K562 (cell line): ENCODE data around the gene KRTAP5-6. TPM values are rescaled to one million over a fixed set of nuclear protein-coding genes. Genes with fewer than 3 reads are reported as not detected.

Experiments used
- ATAC-seq: fragments of 200-7000 bp; cut with Tn5 transposase; 3 replicates; pipeline ENCODE4 v1.9.1; 2020; ENCODE audit warnings: moderate library complexity
- BruUV-seq: library from RNA; stranded (reverse); fragments of 400-500 nt; replicated peaks from 2 replicates; lab custom pipeline; 2021; lab: Mats Ljungman, UMichigan
- CTCF ChIA-PET: fragments of 300-600 bp; formaldehyde crosslinking; extraction: SDS; loops from one replicate; lab custom pipeline; 2021; ENCODE audit warnings: low intra/inter-chr PET ratio; lab: Yijun Ruan, JAX
- POLR2A ChIA-PET: fragments of 300-600, 350-650 bp; sonication (Branson Sonifier 250); formaldehyde crosslinking; extraction: SDS; loops from one replicate; lab custom pipeline; 2021; ENCODE audit warnings: antibody characterized with exemption, inconsistent platforms; lab: Yijun Ruan, JAX
- DNase-seq, 4 experiments: peaks; one replicate each; pipeline versions ENCODE4 v3.0.0 to v3.0.0-alpha.2; 2011 to 2018; ENCODE audit warnings: low spot score in 3 of 4, mixed read lengths in 3 of 4; ENCODE audit errors: extremely low read depth in 1 of 4
- FAIRE-seq: peaks from 2 replicates; lab custom pipeline; 2011; peaks lifted over from hg19 to GRCh38; lab: Jason Lieb, UNC
- H2AFZ ChIP-seq: 2 replicates; pipeline ENCODE4 v1.6.0; 2011; ENCODE audit warnings: low read depth, low read length, control low read depth, inconsistent platforms
- H3K27ac ChIP-seq: fragments of 200-600 bp; 3 replicates; pipeline ENCODE4 v1.8.0; 2011; ENCODE audit warnings: low read depth, mild to moderate bottlenecking, control low read depth, inconsistent platforms, low read length, moderate library complexity, mixed read lengths; ENCODE audit errors: extremely low read depth
- H3K27me3 ChIP-seq, 2 experiments: fragments of 300-600 bp in 1 of 2; 2 replicates in 1 of 2; 3 replicates in 1 of 2; pipeline versions ENCODE4 v1.6.0 to v1.8.0; 2011; ENCODE audit warnings: inconsistent platforms in 2 of 2, low read length in 2 of 2, mild to moderate bottlenecking in 1 of 2, mixed read lengths in 1 of 2, moderate library complexity in 1 of 2; ENCODE audit not compliant: control insufficient read depth in 2 of 2, insufficient read depth in 2 of 2
- H3K36me3 ChIP-seq: fragments of 300-600 bp; 3 replicates; pipeline ENCODE4 v1.8.0; 2011; ENCODE audit warnings: mild to moderate bottlenecking, low read length, inconsistent platforms; ENCODE audit not compliant: control insufficient read depth, insufficient read depth
- H3K4me1 ChIP-seq, 2 experiments: fragments of 200-600 bp in 1 of 2; replicated peaks in 1 of 2; 2 replicates in 1 of 2; 3 replicates in 1 of 2; pipeline versions ENCODE4 v1.5.1 to v1.8.0; 2011; ENCODE audit warnings: inconsistent platforms in 2 of 2, low read length in 2 of 2, mild to moderate bottlenecking in 1 of 2, mixed read lengths in 1 of 2, moderate library complexity in 1 of 2; ENCODE audit not compliant: control insufficient read depth in 2 of 2, insufficient read depth in 2 of 2
- H3K4me2 ChIP-seq: 2 replicates; pipeline ENCODE4 v1.6.1; 2011; ENCODE audit warnings: low read length, control low read depth, inconsistent platforms, mixed read lengths; ENCODE audit not compliant: insufficient read depth
- H3K4me3 ChIP-seq: fragments of 200-600 bp; sonication (generic), shearing (Covaris generic); 2 replicates; pipeline ENCODE4 v1.5.1; 2016; ENCODE audit warnings: control low read depth, inconsistent platforms
- H3K79me2 ChIP-seq: fragments of 200-600 bp; 3 replicates; pipeline ENCODE4 v1.8.0; 2011; ENCODE audit warnings: low read length, inconsistent platforms; ENCODE audit not compliant: control insufficient read depth, insufficient read depth
- H3K9ac ChIP-seq, 2 experiments: 2 replicates each; pipeline versions ENCODE4 v1.6.0 to v1.6.1; 2011; ENCODE audit warnings: low read depth in 2 of 2, low read length in 2 of 2, control low read depth in 1 of 2, inconsistent platforms in 1 of 2, mild to moderate bottlenecking in 1 of 2, mixed read lengths in 1 of 2; ENCODE audit not compliant: insufficient read depth in 1 of 2
- H3K9me1 ChIP-seq: one replicate; pipeline ENCODE4 v1.6.0; 2011; ENCODE audit warnings: inconsistent platforms, mild to moderate bottlenecking, low read length, moderate library complexity; ENCODE audit not compliant: control insufficient read depth, insufficient read depth
- H3K9me3 ChIP-seq: replicated peaks from 2 replicates; pipeline ENCODE4 v1.5.1; 2011; ENCODE audit warnings: low read depth, low read length, inconsistent platforms; ENCODE audit not compliant: control insufficient read depth, insufficient read depth
- H4K20me1 ChIP-seq: replicated peaks from 2 replicates; pipeline ENCODE4 v1.6.1; 2011; ENCODE audit warnings: low read length, inconsistent platforms, mixed read lengths; ENCODE audit not compliant: control insufficient read depth, insufficient read depth
- BCOR ChIP-seq: fragments of 450-650 bp; IDR thresholded peaks from 2 replicates; pipeline ENCODE4 v1.6.1; 2016
- BDP1 ChIP-seq: IDR thresholded peaks from 3 replicates; pipeline ENCODE4 v1.6.1; 2011; ENCODE audit not compliant: insufficient read length, insufficient read depth
- CCAR2 ChIP-seq: fragments of 200-400 bp; formaldehyde crosslinking; IDR thresholded peaks from 2 replicates; pipeline ENCODE4 v1.6.1; 2017; ENCODE audit warnings: mild to moderate bottlenecking, low read depth, low read length
- MYBL2 ChIP-seq, 2 experiments: fragments of 450-650 bp in 1 of 2; sonication (generic) in 1 of 2; formaldehyde crosslinking in 1 of 2; IDR thresholded peaks; 2 replicates each; pipeline versions ENCODE4 v1.6.1 to v1.8.1; 2017 to 2022; ENCODE audit warnings: borderline replicate concordance in 1 of 2, inconsistent platforms in 1 of 2, low read depth in 1 of 2, mild to moderate bottlenecking in 1 of 2, missing genetic modification reagents in 1 of 2, moderate library complexity in 1 of 2
- PHF20 ChIP-seq: fragments of 450-650 bp; IDR thresholded peaks from 2 replicates; pipeline ENCODE4 v1.6.1; 2018; ENCODE audit not compliant: partially characterized antibody
- WGBS: fragments of 100-300 bp; shearing (Covaris generic); methylation state at CpG from one replicate; pipeline ENCODE4 v1.1.6; 2016; ENCODE audit warnings: low coverage, mixed read lengths; ENCODE audit not compliant: insufficient coverage; ENCODE audit errors: missing lambda C conversion rate; 5-methylcytosine and 5-hydroxymethylcytosine counted together
- in situ Hi-C: fragments of 300-500 bp; cut with MboI; formaldehyde crosslinking; loops from 4 replicates; pipeline ENCODE4 v1.15.0; 2018; ENCODE audit warnings: inconsistent platforms, mixed read lengths
- intact Hi-C: fragments of 100-400 bp; cut with micrococcal nuclease; formaldehyde crosslinking; loops from 2 replicates; pipeline ENCODE4 v1.14.2; 2022
- polyA plus RNA-seq, 8 experiments: library from polyadenylated mRNA; depleted of rRNA in 4 of 8; stranded (reverse) in 5 of 8; unstranded in 3 of 8; fragments of >200 nt; fragmentation: Nextera tagmentation in 2 of 8; fragmentation: Illumina TruSeq in 1 of 8; extraction: Ambion mirVana in 2 of 8; extraction: Trizol in 1 of 8; gene quantifications; 2 replicates each; pipeline versions ENCODE4 v1.2.1 to v1.2.3, GENCODE V29; 2011 to 2014; ENCODE audit warnings: inconsistent platforms in 1 of 8, missing spikeins in 1 of 8
- total RNA-seq, 7 experiments: library from RNA; depleted of rRNA in 6 of 7; stranded (reverse); fragments of >200 nt in 6 of 7; fragmentation: Illumina TruSeq in 2 of 7; extraction: Trizol in 2 of 7; gene quantifications; 2 replicates each; pipeline versions ENCODE4 v1.2.1 to v1.2.3, GENCODE V29; 2011 to 2021; ENCODE audit warnings: low replicate concordance in 1 of 7

The KRTAP5-6 gene
- total and polyA plus RNA-seq, 9 of the 15 experiments (the other 6 are each of a cell fraction or from before 2014, with no cell fraction given): not detected

GRCh38 chr11:1731451-1732059, 34.6 kb downstream of the KRTAP5-6 start:
- Histone ChIP-seq H3K27me3 (peaks cover 15 to 65% of the 10 kb centered on the region in 2 experiments), H4K20me1 (no peaks in the 10 kb centered on the region), H3K36me3 (no peaks in the 10 kb centered on the region), H3K27ac (no peak overlapping the region; the same call in 2 of the 3 replicates), H3K9me1 (no peaks in the 10 kb centered on the region), H3K9me3 (peaks cover 8% of the 10 kb centered on the region; the same call in 1 of the 2 replicates), H2AFZ (no peak overlapping the region), H3K4me1 (no peaks in the 10 kb centered on the region; a peak in 2 of 5 replicates), H3K4me2 (no peak overlapping the region), H3K9ac (no peak overlapping the region), H3K79me2 (no peaks in the 10 kb centered on the region), H3K4me3 (no peak overlapping the region)
- no TSS peak for BruUV-seq
- CTCF ChIA-PET: no interaction called here
- ATAC-seq (no peak), DNase-seq (no peak), FAIRE-seq (peak; percentile 29)
- POLR2A ChIA-PET: no interaction called here
- intact Hi-C loops: no loop called here
- 0% methylated on average over 5 of the region's 5 CpGs for WGBS
- TF ChIP-seq BCOR (no peak), MYBL2 (IDR thresholded peaks at IDR 0.05; ENCODE audit: low read depth) (no peak), MYBL2 (CRISPR knock-in tag; IDR thresholded peaks at IDR 0.05; ENCODE audit: borderline replicate concordance) (no peak), BDP1 (no peak), PHF20 (peak; percentile 30), CCAR2 (no peak)
- in situ Hi-C loops: no loop called here
